GM12864 (cell line): ENCODE results near the gene SLIT1.
A peak's percentile ranks its signal among the peaks of the same experiment; 100 is the strongest.

ENCODE experiments used
- DNase-seq: peaks from one replicate; pipeline ENCODE4 v3.0.0-alpha.2; 2011; ENCODE audit warnings: low read depth
- H3K4me3 ChIP-seq: 2 replicates; pipeline ENCODE4 v1.5.1; 2011; ENCODE audit warnings: mild to moderate bottlenecking, low read depth, low read length, control low read depth
- CTCF ChIP-seq: IDR thresholded peaks from 2 replicates; pipeline ENCODE4 v1.5.1; 2011; ENCODE audit warnings: low read depth, mild to moderate bottlenecking, moderate library complexity, low read length, control low read depth, inconsistent platforms; ENCODE audit errors: missing control alignments

The SLIT1 gene

GRCh38 chr10:96978621-96979154 is 207.1 kb downstream of the SLIT1 start:
- DNase-seq, result peak; percentile 53
- no peak overlapping the region for H3K4me3 ChIP-seq
- TF ChIP-seq CTCF, result no peak

GRCh38 chr10:96975136-96975535 is 210.6 kb downstream of the SLIT1 start:
- no peak for TF ChIP-seq CTCF

GRCh38 chr10:96973809-96974747 is 211.7 kb downstream of the SLIT1 start:
- no peak for TF ChIP-seq CTCF
- peak; percentile 33 for DNase-seq
- H3K4me3 ChIP-seq, result no peak overlapping the region

More at GRCh38 chr10:96975136-96975535, 210.6 kb downstream of the SLIT1 start:
- no peak overlapping the region for H3K4me3 ChIP-seq
- no peak for DNase-seq

GRCh38 chr10:96972264-96972663 is 213.5 kb downstream of the SLIT1 start:
- TF ChIP-seq CTCF, result no peak
- DNase-seq, result no peak
- H3K4me3 ChIP-seq, result no peak overlapping the region

GRCh38 chr10:96971324-96971723 is 214.4 kb downstream of the SLIT1 start:
- no peak for DNase-seq
- no peak for TF ChIP-seq CTCF
- H3K4me3 ChIP-seq, result no peak overlapping the region

- no peak overlapping the region for H3K4me3 ChIP-seq
- no peak for TF ChIP-seq CTCF
- no peak for DNase-seq
Observed at GRCh38 chr10:96968682-96969423, 216.9 kb downstream of the SLIT1 start.
